Islet of Langerhans (tissue), 1 donor: Measurements from ENCODE around the gene OR6S1.
"Not testable (repeated sequence)": the region's sequence is repeated elsewhere in the genome, so short reads cannot be mapped to it uniquely, and the experiment has no call there.

Experiments
- FAIRE-seq: peaks from one replicate; lab custom pipeline; 2011; peaks lifted over from hg19 to GRCh38; lab: Jason Lieb, UNC

OR6S1 gene

GRCh38 chr14:20631023-20631879, 10.2 kb downstream of the OR6S1 start:
- FAIRE-seq: no peak

- no peak for FAIRE-seq
Measured at GRCh38 chr14:20630340-20631022, 11.0 kb downstream of the OR6S1 start.

- FAIRE-seq: no peak
Measured at GRCh38 chr14:20628063-20628854, 13.2 kb downstream of the OR6S1 start.

- no peak for FAIRE-seq
Measured at GRCh38 chr14:20627346-20628027, 14.0 kb downstream of the OR6S1 start.

- no peak for FAIRE-seq
Measured at GRCh38 chr14:20626274-20626673, 15.2 kb downstream of the OR6S1 start.

- no peak for FAIRE-seq
Measured at GRCh38 chr14:20624495-20625070, 16.9 kb downstream of the OR6S1 start.

- no peak for FAIRE-seq
Measured at GRCh38 chr14:20623798-20624197, 17.7 kb downstream of the OR6S1 start.

- FAIRE-seq: no peak
Measured at GRCh38 chr14:20622816-20623291, 18.6 kb downstream of the OR6S1 start.

- no peak for FAIRE-seq
Measured at GRCh38 chr14:20620798-20621478, 20.6 kb downstream of the OR6S1 start.

GRCh38 chr14:20619688-20620087, 21.8 kb downstream of the OR6S1 start:
- FAIRE-seq: not testable (repeated sequence)

- no peak for FAIRE-seq
Measured at GRCh38 chr14:20618271-20618749, 23.2 kb downstream of the OR6S1 start.

- no peak for FAIRE-seq
Measured at GRCh38 chr14:20617138-20618003, 24.1 kb downstream of the OR6S1 start.

- FAIRE-seq: no peak
Measured at GRCh38 chr14:20615996-20616395, 25.5 kb downstream of the OR6S1 start.

- no peak for FAIRE-seq
Measured at GRCh38 chr14:20614038-20614840, 27.3 kb downstream of the OR6S1 start.

GRCh38 chr14:20613094-20614037, 28.1 kb downstream of the OR6S1 start:
- FAIRE-seq: peak; percentile 90

GRCh38 chr14:20612403-20612802, 29.1 kb downstream of the OR6S1 start:
- FAIRE-seq: no peak

GRCh38 chr14:20611277-20611676, 30.2 kb downstream of the OR6S1 start:
- no peak for FAIRE-seq
